GM18498 (cell line): Measurements from ENCODE around the gene EHMT2.
"Not testable (repeated sequence)": the region's sequence is repeated elsewhere in the genome, so short reads cannot be mapped to it uniquely, and the experiment has no call there.

Experiments
- ATAC-seq: cut with Tn5 transposase; IDR thresholded peaks from one replicate; pipeline ENCODE4 v1.9.1; 2021; ENCODE audit warnings: mild to moderate bottlenecking, moderate library complexity; ENCODE audit not compliant: unreplicated experiment

EHMT2 gene

DNA sequence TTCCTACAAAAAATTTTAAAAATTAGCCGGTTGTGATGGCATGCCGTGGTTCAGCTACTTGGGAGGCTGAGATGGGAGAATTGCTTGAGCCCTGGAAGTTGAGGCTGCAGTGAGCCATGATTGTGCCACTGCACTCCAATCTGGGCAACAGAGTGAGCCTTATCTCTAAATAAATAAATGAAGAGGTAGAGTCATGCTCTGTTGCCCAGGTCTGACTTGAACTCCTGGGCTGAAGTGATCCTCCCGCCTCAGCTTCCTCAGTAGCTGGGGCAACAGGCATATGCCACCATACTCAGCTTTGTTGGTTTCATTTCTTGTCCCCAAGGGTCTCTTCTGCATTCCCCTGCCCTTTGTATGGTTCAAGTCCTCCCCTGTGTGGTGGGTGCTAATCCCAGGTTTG, 53.0 kb downstream of the EHMT2 start:
- no peak for ATAC-seq

DNA sequence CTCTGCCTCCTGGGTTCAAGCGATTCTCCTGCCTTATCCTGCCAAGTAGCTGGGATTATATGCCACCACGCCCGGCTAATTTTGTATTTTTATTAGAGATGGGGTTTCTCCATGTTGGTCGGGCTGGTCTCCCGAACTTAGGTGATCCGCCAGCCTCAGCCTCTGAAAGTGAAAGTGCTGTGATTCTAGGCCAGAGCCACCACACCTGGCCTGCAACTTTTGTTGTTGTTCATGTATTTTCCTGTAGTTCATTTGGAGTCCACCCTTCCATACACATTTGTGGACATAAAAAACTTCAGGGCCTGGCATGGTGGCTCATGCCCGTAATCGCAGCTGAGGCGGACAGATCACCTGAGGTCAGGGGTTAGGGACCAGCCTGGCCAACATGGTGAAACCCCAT, 55.4 kb downstream of the EHMT2 start:
- ATAC-seq: no peak

GRCh38 chr6:31839779-31840126, 57.7 kb downstream of the EHMT2 start:
- not testable (repeated sequence) for ATAC-seq

DNA sequence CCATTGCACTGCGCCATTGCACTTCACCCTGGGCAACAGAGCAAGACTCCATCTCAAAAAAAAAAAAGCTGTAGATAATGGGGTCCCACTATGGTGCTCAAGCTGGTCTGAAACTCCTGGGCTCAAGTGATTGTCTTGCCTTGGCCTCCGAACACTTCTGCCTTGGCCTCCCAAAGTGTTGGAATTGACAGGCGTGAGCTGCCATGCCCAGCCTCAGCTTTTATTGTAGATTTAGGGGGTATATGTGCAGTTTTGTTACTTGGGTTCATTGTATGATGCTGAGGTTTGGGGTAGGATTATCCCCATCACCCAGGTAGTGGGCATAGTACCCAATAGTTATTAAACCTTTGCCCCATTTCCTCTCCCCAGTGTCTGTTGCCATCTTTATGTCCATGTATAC, 58.5 kb downstream of the EHMT2 start:
- ATAC-seq: no peak

- ATAC-seq: not testable (repeated sequence)
Measured at GRCh38 chr6:31838114-31838553, 59.4 kb downstream of the EHMT2 start.

GRCh38 chr6:31837369-31838113, 60.0 kb downstream of the EHMT2 start:
- ATAC-seq: no peak

GRCh38 chr6:31836474-31837368, 60.8 kb downstream of the EHMT2 start:
- ATAC-seq: no peak

DNA sequence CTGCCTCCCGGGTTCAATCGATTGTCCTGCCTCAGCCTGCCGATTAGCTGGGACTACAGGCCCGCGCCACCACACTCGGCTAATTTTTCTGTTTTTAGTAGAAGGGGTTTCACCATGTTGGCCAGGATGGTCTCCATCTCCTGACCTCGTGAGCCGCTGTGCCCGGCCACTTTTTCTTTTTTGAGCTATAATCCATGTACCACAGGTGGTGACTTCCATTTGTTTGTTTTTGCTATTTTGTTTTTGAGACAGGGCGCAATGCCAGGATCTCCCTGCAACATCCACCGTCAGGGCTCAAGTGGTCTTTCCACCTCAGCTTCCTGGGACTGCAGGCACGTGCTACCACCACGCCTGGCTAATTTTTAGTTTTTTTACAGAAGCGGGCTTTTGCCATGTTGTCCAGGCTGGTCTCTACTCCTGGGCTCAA, 61.4 kb downstream of the EHMT2 start:
- ATAC-seq: no peak

GRCh38 chr6:31834367-31835250, 62.9 kb downstream of the EHMT2 start:
- peak; percentile 45 for ATAC-seq

DNA sequence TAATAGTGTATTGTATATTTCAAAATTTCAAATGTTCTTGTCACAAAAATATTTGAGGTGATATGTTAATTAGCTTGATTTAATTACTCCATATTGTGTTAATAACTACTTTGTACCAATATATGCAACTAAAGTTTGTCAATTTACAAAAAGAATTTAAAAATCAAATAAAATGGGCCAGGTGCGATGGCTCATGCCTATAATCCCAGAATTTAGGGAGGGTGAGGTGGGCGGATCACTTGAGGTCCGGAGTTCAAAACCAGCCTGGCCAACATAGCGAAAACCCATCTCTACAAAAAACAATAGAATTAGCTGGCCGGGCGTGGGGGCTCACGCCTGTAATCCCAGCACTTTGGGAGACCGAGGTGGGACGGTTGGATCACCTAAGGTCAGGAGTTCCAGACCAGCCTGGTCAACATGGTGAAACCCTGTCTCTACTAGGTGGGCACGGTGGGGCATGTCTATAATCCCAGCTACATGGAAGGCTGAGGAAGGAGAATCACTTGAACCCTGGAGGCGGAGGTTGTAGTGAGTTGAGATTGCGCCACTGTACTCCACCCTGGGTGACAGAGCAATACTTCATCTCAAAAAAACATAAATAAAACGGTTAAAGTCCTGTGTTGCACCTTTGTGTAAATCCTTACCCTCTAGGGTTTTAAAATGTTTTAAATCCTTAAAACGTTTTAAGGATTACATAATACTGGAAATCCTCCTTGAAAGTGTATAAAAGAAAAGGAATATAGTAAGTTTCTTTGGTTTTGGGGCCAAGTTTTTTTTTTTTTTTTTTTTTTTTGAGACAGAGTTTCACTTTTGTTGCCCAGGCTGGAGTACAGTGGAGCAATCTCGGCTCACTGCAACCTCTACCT, 65.9 kb downstream of the EHMT2 start:
- ATAC-seq: no peak

GRCh38 chr6:31830886-31831335, 66.6 kb downstream of the EHMT2 start:
- ATAC-seq: no peak
